Type B pancreatic cell (in vitro differentiated cells): ENCODE data around the gene FAM174C. TPM values are rescaled to one million over a fixed set of nuclear protein-coding genes. Genes with fewer than 3 reads are reported as not detected.

ENCODE experiments used
- DNase-seq: peaks from one replicate; pipeline ENCODE4 v3.0.0; 2021; ENCODE audit warnings: mixed read lengths; ENCODE audit not compliant: unreplicated experiment; ENCODE audit errors: extremely low spot score
- H3K27ac Mint-ChIP-seq: 2 replicates; pipeline ENCODE4 v1.8.0; 2021; ENCODE audit warnings: mild to moderate bottlenecking, mixed read lengths
- H3K27me3 Mint-ChIP-seq: 2 replicates; pipeline ENCODE4 v1.8.0; 2021; ENCODE audit warnings: mixed read lengths
- H3K36me3 Mint-ChIP-seq: 2 replicates; pipeline ENCODE4 v1.8.0; 2021; ENCODE audit warnings: mixed read lengths
- H3K4me1 Mint-ChIP-seq: one replicate; pipeline ENCODE4 v1.8.0; 2021; ENCODE audit warnings: mixed read lengths; ENCODE audit not compliant: unreplicated experiment
- H3K4me3 Mint-ChIP-seq: 2 replicates; pipeline ENCODE4 v1.8.0; 2021; ENCODE audit warnings: mild to moderate bottlenecking, mixed read lengths
- H3K9me3 Mint-ChIP-seq: 2 replicates; pipeline ENCODE4 v1.8.0; 2021; ENCODE audit warnings: mixed read lengths
- total RNA-seq: library from RNA; stranded (reverse); gene quantifications from 2 replicates; pipeline ENCODE4 v1.2.1, GENCODE V29; 2021; ENCODE audit warnings: low replicate concordance
- TF ChIP-seq, protein P1 (sequence below): fragments of 200-600 bp; sonication (generic); conservative IDR thresholded peaks from 2 replicates; pipeline ENCODE4 v1.5.0; 2021; ENCODE audit warnings: antibody characterized with exemption, mild to moderate bottlenecking

Gene FAM174C
- total RNA-seq, 1 donor from 2014 or later: 30.6 TPM

- Mint-ChIP-seq H3K4me3 (no peak overlapping the region), H3K4me1 (peaks cover 13% of the 10 kb centered on the region), H3K36me3 (no peaks in the 10 kb centered on the region), H3K27me3 (no peaks in the 10 kb centered on the region), H3K27ac (no peak overlapping the region), H3K9me3 (no peaks in the 10 kb centered on the region)
- TF ChIP-seq, protein P1, sequence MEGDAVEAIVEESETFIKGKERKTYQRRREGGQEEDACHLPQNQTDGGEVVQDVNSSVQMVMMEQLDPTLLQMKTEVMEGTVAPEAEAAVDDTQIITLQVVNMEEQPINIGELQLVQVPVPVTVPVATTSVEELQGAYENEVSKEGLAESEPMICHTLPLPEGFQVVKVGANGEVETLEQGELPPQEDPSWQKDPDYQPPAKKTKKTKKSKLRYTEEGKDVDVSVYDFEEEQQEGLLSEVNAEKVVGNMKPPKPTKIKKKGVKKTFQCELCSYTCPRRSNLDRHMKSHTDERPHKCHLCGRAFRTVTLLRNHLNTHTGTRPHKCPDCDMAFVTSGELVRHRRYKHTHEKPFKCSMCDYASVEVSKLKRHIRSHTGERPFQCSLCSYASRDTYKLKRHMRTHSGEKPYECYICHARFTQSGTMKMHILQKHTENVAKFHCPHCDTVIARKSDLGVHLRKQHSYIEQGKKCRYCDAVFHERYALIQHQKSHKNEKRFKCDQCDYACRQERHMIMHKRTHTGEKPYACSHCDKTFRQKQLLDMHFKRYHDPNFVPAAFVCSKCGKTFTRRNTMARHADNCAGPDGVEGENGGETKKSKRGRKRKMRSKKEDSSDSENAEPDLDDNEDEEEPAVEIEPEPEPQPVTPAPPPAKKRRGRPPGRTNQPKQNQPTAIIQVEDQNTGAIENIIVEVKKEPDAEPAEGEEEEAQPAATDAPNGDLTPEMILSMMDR: no peak
- no peak for DNase-seq
Measured at GRCh38 chr19:1229056-1229923, 46.0 kb upstream of the FAM174C start.

- no peaks in the 10 kb centered on the region for H3K9me3 Mint-ChIP-seq
- no peak for DNase-seq
- TF ChIP-seq, protein P1: no peak
- H3K27me3 Mint-ChIP-seq: no peaks in the 10 kb centered on the region
- H3K4me1 Mint-ChIP-seq: peaks cover 13% of the 10 kb centered on the region
- H3K4me3 Mint-ChIP-seq: no peak overlapping the region
- no peaks in the 10 kb centered on the region for H3K36me3 Mint-ChIP-seq
- H3K27ac Mint-ChIP-seq: no peak overlapping the region
Measured at GRCh38 chr19:1229924-1230782, 45.2 kb upstream of the FAM174C start.

DNA sequence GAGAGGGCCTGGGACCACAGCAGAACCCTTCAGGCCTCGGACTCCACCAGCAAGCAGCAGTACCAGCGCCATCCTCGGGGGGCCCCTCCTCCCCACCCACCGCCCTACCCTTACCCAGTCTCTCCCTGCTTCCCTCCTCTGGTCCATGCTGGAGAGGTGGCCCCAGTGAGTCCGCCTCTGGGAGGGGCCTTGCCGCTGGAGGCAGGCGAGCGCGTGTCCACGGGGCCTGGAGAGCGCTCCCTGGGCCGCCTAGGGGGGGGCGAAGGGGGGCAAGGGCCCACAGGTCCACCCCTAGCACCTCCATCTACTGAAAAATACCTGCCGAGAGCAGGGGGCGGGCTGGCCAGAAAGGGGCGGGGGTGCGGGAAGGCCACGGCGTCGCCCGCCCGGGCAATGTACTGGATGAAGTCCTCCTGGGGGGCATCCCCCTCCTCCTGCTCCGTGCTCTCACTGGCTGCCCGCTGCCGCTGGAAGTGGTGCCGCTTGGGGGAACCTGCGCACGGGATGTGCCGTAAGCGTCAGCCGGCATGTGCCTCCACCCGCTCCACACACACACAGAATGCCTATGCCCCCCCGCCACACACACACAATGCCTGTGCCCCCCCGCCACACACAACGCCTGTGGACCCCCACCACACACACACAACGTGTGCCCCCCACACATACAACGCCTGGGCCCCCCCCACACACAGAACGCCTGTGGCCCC, 44.4 kb upstream of the FAM174C start:
- Mint-ChIP-seq H3K9me3 (no peaks in the 10 kb centered on the region), H3K27ac (no peak overlapping the region), H3K36me3 (no peaks in the 10 kb centered on the region), H3K4me1 (peaks cover 13% of the 10 kb centered on the region), H3K4me3 (no peak overlapping the region), H3K27me3 (no peaks in the 10 kb centered on the region)
- TF ChIP-seq, protein P1: no peak
- no peak for DNase-seq

- no peaks in the 10 kb centered on the region for H3K36me3 Mint-ChIP-seq
- peak overlapping the region; percentile 80 for H3K27ac Mint-ChIP-seq
- peaks cover 13% of the 10 kb centered on the region for H3K4me1 Mint-ChIP-seq
- peak overlapping the region; percentile 55 for H3K4me3 Mint-ChIP-seq
- H3K9me3 Mint-ChIP-seq: no peaks in the 10 kb centered on the region
- DNase-seq: no peak
- TF ChIP-seq, protein P1: no peak
- H3K27me3 Mint-ChIP-seq: no peaks in the 10 kb centered on the region
Measured at GRCh38 chr19:1231729-1232637, 43.3 kb upstream of the FAM174C start.
